ENCODE data around the gene SPATA17.

The SPATA17 gene

GRCh38 chr1:217919683-217920388 is 288.7 kb downstream of the SPATA17 start:
- DNase-seq (ENCODE audit: low read depth) = no peak
- no peak for TF ChIP-seq CTCF (IDR thresholded peaks at IDR 0.05; ENCODE audit: low read length, missing control alignments)
- H3K4me3 ChIP-seq (replicated peaks; ENCODE audit: low read depth, low read length) = no peak overlapping the region
